Uterus (tissue), 4 donors: ENCODE measurements around the gene STIM2. TPM values are rescaled to one million over a fixed set of nuclear protein-coding genes. Genes with fewer than 3 reads are reported as not detected.

Source experiments
- DNase-seq, 2 donors: peaks; one replicate each; pipeline ENCODE4 v3.0.0-alpha.2; 2019 to 2020
- H3K27ac ChIP-seq, 2 donors: fragments of 200-600 bp; sonication (generic); 1 replicate in 1 of 2; 2 replicates in 1 of 2; pipeline ENCODE4 v1.5.1; 2016 to 2018
- H3K27me3 ChIP-seq, 2 donors: fragments of 200-600 bp; sonication (generic); one replicate each; pipeline ENCODE4 v1.5.1; 2018 to 2019; ENCODE audit warnings: control low read depth in 1 of 2
- H3K36me3 ChIP-seq, 2 donors: fragments of 200-600 bp; sonication (generic); one replicate each; pipeline ENCODE4 v1.5.1; 2019; ENCODE audit warnings: control low read depth in 1 of 2
- H3K4me1 ChIP-seq, 2 donors: fragments of 200-600 bp; sonication (generic); one replicate each; pipeline ENCODE4 v1.5.1; 2018 to 2019; ENCODE audit warnings: control low read depth in 1 of 2
- H3K4me3 ChIP-seq, 2 donors: fragments of 200-600 bp; sonication (generic); 1 replicate in 1 of 2; 2 replicates in 1 of 2; pipeline ENCODE4 v1.5.1; 2018 to 2019; ENCODE audit warnings: mild to moderate bottlenecking in 1 of 2
- H3K9me3 ChIP-seq, 2 donors: fragments of 200-600 bp; sonication (generic); one replicate each; pipeline ENCODE4 v1.5.1; 2019; ENCODE audit warnings: control low read depth in 1 of 2
- POLR2A ChIP-seq, 2 donors: fragments of 450-650 bp; IDR thresholded peaks; one replicate each; pipeline ENCODE4 v1.6.1; 2016; ENCODE audit warnings: antibody characterized with exemption in 2 of 2, mild to moderate bottlenecking in 1 of 2, moderate library complexity in 1 of 2
- intact Hi-C: fragments of 100-400 bp; cut with DNase I; formaldehyde crosslinking; loops from one replicate; pipeline ENCODE4 v1.15.1; 2023; ENCODE audit warnings: low total_unique reads
- total RNA-seq, 4 donors: library from RNA; depleted of rRNA in 3 of 4; stranded (reverse); fragments of >200 nt in 3 of 4; gene quantifications; one replicate each; pipeline versions ENCODE4 v1.1.0 to v1.2.4, GENCODE V29; 2014 to 2023
- TF ChIP-seq, protein P1 (sequence below), 4 experiments: fragments of 200-600 bp in 2 of 4; fragments of 450-650 bp in 2 of 4; sonication (generic) in 2 of 4; IDR thresholded peaks; one replicate each; pipeline ENCODE4 v1.5.1; 2016 to 2019; ENCODE audit warnings: antibody characterized with exemption in 4 of 4, mild to moderate bottlenecking in 2 of 4, moderate library complexity in 1 of 4
- donor health status: DM: yes; HTN: yes; CAD: no.

STIM2 gene
- total RNA-seq, 4 donors from 2014 or later = 27.9 to 38.2 (median 29.4) TPM

DNA sequence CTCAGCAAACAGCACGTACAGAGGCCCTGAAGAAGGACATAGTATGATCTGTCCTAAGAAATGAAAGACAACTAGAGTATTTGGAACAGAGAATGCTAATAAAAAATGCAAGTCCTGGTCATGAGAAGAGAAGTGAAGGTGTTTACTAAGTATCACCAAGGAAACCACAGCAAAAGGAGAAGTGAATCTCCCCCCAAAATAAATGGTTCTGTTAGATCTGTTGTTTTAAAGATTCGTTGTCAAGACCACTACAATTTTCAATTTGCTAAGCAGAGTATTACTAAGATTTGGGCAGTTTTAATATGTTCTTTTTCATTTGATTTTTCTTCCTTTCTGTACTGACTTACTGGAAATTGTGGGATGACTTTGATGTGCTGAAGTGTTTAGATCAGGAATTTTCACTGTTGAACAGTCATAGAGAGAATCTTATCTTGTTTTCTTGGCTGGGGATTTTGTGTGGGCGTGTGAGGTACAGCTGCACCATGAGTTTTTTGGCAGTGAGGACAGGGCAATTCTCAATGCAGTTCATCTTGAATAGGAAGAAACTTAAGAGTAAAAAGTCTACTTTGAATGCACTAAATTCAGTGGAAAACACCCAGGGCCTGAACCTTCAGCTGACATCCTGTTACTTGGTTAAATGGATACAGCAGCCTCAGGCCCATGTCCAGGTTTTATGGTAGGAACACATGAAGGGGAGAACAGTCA lies 132.2 kb downstream of the STIM2 start:
- Histone ChIP-seq H3K4me1 (no peaks in the 10 kb centered on the region), H3K9me3 (no peaks in the 10 kb centered on the region), H3K4me3 (no peak overlapping the region), H3K27ac (peak overlapping the region; percentile 59 to 72), H3K27me3 (no peaks in the 10 kb centered on the region), H3K36me3 (no peaks in the 10 kb centered on the region)
- TF ChIP-seq, protein P1, sequence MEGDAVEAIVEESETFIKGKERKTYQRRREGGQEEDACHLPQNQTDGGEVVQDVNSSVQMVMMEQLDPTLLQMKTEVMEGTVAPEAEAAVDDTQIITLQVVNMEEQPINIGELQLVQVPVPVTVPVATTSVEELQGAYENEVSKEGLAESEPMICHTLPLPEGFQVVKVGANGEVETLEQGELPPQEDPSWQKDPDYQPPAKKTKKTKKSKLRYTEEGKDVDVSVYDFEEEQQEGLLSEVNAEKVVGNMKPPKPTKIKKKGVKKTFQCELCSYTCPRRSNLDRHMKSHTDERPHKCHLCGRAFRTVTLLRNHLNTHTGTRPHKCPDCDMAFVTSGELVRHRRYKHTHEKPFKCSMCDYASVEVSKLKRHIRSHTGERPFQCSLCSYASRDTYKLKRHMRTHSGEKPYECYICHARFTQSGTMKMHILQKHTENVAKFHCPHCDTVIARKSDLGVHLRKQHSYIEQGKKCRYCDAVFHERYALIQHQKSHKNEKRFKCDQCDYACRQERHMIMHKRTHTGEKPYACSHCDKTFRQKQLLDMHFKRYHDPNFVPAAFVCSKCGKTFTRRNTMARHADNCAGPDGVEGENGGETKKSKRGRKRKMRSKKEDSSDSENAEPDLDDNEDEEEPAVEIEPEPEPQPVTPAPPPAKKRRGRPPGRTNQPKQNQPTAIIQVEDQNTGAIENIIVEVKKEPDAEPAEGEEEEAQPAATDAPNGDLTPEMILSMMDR (IDR thresholded peaks at IDR 0.05) = no peak
- TF ChIP-seq POLR2A (IDR thresholded peaks at IDR 0.05) = no peak
- DNase-seq = peak; percentile 48 to 67
- intact Hi-C loops = no loop called here

DNA sequence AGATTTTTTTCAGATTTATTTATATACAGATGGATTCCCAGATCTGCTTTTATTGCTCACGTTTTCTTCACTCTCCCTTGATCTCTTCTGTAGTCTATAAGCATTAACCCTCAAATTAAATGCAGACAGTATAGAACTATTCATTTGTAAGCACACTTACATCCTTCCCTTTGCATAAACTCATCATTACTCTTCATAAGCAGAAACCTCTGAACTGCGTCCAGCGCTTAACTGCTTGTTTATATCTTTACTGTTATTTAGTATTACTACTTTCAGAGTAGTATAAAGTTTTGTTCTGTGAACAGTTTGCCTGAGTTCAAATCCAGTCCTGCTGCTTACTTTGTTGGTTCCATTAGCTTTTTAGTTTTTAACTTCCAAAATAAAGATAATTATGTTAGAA lies 132.9 kb downstream of the STIM2 start:
- peak overlapping the region; percentile 59 to 72 for H3K27ac ChIP-seq
- H3K9me3 ChIP-seq = no peaks in the 10 kb centered on the region
- no peaks in the 10 kb centered on the region for H3K4me1 ChIP-seq
- DNase-seq = no peak
- no peak overlapping the region for H3K4me3 ChIP-seq
- H3K36me3 ChIP-seq = no peaks in the 10 kb centered on the region
- TF ChIP-seq, protein P1 (IDR thresholded peaks at IDR 0.05) = no peak
- no peak for TF ChIP-seq POLR2A (IDR thresholded peaks at IDR 0.05)
- intact Hi-C loops = no loop called here
- H3K27me3 ChIP-seq = no peaks in the 10 kb centered on the region

DNA sequence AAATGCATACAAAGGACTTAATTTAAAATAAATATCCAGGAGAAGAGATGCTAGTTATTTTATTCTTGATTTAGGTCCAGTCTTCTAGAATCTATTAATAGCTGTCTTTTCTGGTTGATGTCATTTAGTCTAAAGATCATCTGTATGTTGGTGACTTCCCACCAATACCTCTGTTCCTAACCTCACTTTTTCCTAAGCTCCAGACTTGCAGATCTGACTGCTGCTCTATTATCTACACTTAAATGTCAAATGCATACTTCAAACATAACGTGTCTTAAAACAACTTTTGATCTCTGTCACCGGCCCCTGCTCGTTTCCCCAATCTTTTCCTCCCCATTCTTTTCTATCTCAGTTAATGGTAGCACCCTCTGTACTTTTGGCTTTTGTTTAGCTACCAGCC lies 133.3 kb downstream of the STIM2 start:
- Histone ChIP-seq H3K27ac (peak overlapping the region; percentile 59 to 72), H3K4me3 (no peak overlapping the region), H3K4me1 (no peaks in the 10 kb centered on the region), H3K9me3 (no peaks in the 10 kb centered on the region), H3K27me3 (no peaks in the 10 kb centered on the region), H3K36me3 (no peaks in the 10 kb centered on the region)
- DNase-seq = no peak
- TF ChIP-seq POLR2A (IDR thresholded peaks at IDR 0.05) = no peak
- TF ChIP-seq, protein P1 (IDR thresholded peaks at IDR 0.05) = no peak
- intact Hi-C loops = no loop called here

DNA sequence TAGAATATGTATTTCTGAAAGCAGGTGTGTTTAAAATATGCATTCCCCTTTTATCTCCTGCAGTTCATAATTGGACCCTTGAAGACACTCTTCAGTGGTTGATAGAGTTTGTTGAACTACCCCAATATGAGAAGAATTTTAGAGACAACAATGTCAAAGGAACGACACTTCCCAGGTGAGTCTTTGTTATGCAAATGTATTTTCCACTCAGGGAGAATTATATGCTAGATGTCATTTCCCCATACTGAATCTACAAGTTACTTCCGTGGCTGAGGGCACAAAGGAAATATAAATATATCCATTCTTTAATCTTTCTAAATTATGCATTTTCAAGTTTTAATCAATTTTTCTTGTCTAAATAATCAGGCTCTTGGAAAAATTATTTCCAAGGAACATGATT lies 134.7 kb downstream of the STIM2 start:
- H3K27ac ChIP-seq = peak overlapping the region in 1 of 2 donors; percentile 59

DNA sequence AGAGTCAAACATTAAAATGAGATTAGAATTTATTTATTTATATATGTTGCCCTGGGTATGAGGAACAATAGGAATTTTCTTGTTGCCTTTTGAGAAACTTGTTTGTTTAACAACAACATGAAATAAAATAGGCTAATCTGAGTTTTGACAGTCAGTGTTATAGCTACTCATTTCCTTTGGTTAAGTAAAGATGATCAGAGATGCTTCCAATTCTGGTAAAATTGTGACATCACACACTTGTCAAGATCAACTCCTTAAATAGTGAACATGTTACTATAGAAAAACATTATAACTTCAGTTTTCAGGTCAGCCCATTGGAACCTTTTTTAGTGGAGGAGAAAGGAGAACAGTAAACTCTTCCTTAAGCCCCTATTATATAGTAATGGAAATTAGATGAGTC lies 136.1 kb downstream of the STIM2 start:
- intact Hi-C loops = no loop called here

More for the DNA sequence above, 134.7 kb downstream of the STIM2 start:
- Histone ChIP-seq H3K4me1 (no peaks in the 10 kb centered on the region), H3K27me3 (no peaks in the 10 kb centered on the region), H3K36me3 (no peaks in the 10 kb centered on the region), H3K4me3 (no peak overlapping the region), H3K9me3 (no peaks in the 10 kb centered on the region)
- intact Hi-C loops = no loop called here
- TF ChIP-seq, protein P1 (IDR thresholded peaks at IDR 0.05) = no peak
- TF ChIP-seq POLR2A (IDR thresholded peaks at IDR 0.05) = no peak
- no peak for DNase-seq

More for the DNA sequence above, 136.1 kb downstream of the STIM2 start:
- no peak for DNase-seq
- Histone ChIP-seq H3K27me3 (no peaks in the 10 kb centered on the region), H3K4me3 (no peak overlapping the region), H3K9me3 (no peaks in the 10 kb centered on the region), H3K4me1 (no peaks in the 10 kb centered on the region), H3K36me3 (no peaks in the 10 kb centered on the region), H3K27ac (no peak overlapping the region)
- no peak for TF ChIP-seq POLR2A (IDR thresholded peaks at IDR 0.05)
- TF ChIP-seq, protein P1 (IDR thresholded peaks at IDR 0.05) = no peak
